Loucy (cell line): ENCODE data around the gene ZNF536.

Source experiments
- H2AFZ ChIP-seq: fragments of 200-600 bp; sonication (generic); 2 replicates; pipeline ENCODE4 v1.6.0; 2016; ENCODE audit warnings: antibody characterized with exemption, mild to moderate bottlenecking, low read length, moderate library complexity
- H3F3A ChIP-seq: fragments of 200-600 bp; 2 replicates; pipeline ENCODE4 v1.6.0; 2016; ENCODE audit warnings: antibody characterized with exemption, low read depth, mild to moderate bottlenecking
- H3K27me3 ChIP-seq: fragments of 200-600 bp; sonication (generic); 2 replicates; pipeline ENCODE4 v1.6.1; 2014; ENCODE audit warnings: low read length, mild to moderate bottlenecking; ENCODE audit not compliant: insufficient read depth, poor library complexity, severe bottlenecking
- H3K36me3 ChIP-seq: fragments of 200-600 bp; sonication (generic); 2 replicates; pipeline ENCODE4 v1.6.1; 2016; ENCODE audit warnings: low read length; ENCODE audit not compliant: insufficient read depth
- H3K4me1 ChIP-seq: fragments of 200-600 bp; sonication (generic); 2 replicates; pipeline ENCODE4 v1.5.1; 2014; ENCODE audit warnings: low read length, mild to moderate bottlenecking; ENCODE audit not compliant: insufficient read depth, poor library complexity, severe bottlenecking
- H3K4me2 ChIP-seq: fragments of 200-600 bp; sonication (generic); 2 replicates; pipeline ENCODE4 v1.6.0; 2014; ENCODE audit warnings: antibody characterized with exemption, low read length, low read depth, mild to moderate bottlenecking; ENCODE audit not compliant: poor library complexity, severe bottlenecking
- H3K4me3 ChIP-seq: fragments of 200-600 bp; sonication (generic); 2 replicates; pipeline ENCODE4 v1.5.1; 2014; ENCODE audit warnings: low read length, mild to moderate bottlenecking, mixed read lengths; ENCODE audit not compliant: poor library complexity, severe bottlenecking
- H3K79me2 ChIP-seq: fragments of 200-600 bp; sonication (generic); 2 replicates; pipeline ENCODE4 v1.6.1; 2014; ENCODE audit warnings: low read length; ENCODE audit not compliant: insufficient read depth
- H3K9ac ChIP-seq: fragments of 200-600 bp; sonication (generic); 2 replicates; pipeline ENCODE4 v1.6.0; 2014; ENCODE audit warnings: mild to moderate bottlenecking, low read depth, low read length, moderate library complexity; ENCODE audit not compliant: poor library complexity, severe bottlenecking
- H3K9me2 ChIP-seq: fragments of 200-600 bp; sonication (generic); replicated peaks from 2 replicates; pipeline ENCODE4 v1.6.1; 2016; ENCODE audit warnings: low read depth, low read length, mixed read lengths
- H3K9me3 ChIP-seq: fragments of 200-600 bp; sonication (generic); 2 replicates; pipeline ENCODE4 v1.6.1; 2014; ENCODE audit warnings: mild to moderate bottlenecking, antibody characterized with exemption, low read length, low read depth; ENCODE audit not compliant: insufficient read depth
- H4K20me1 ChIP-seq: fragments of 200-600 bp; sonication (generic); 2 replicates; pipeline ENCODE4 v1.6.0; 2014; ENCODE audit warnings: antibody characterized with exemption, low read length, mild to moderate bottlenecking; ENCODE audit not compliant: insufficient read depth, poor library complexity, severe bottlenecking
- EZH2phosphoT487 ChIP-seq: fragments of 200-600 bp; IDR thresholded peaks from 2 replicates; pipeline ENCODE4 v1.6.1; 2018; ENCODE audit warnings: antibody characterized with exemption, mild to moderate bottlenecking, moderate library complexity, borderline replicate concordance
- TF ChIP-seq, protein P1 (sequence below): fragments of 200-600 bp; sonication (generic); conservative IDR thresholded peaks from 2 replicates; pipeline ENCODE4 v1.5.1; 2014; ENCODE audit warnings: mild to moderate bottlenecking, antibody characterized with exemption, low read length

ZNF536 gene

DNA sequence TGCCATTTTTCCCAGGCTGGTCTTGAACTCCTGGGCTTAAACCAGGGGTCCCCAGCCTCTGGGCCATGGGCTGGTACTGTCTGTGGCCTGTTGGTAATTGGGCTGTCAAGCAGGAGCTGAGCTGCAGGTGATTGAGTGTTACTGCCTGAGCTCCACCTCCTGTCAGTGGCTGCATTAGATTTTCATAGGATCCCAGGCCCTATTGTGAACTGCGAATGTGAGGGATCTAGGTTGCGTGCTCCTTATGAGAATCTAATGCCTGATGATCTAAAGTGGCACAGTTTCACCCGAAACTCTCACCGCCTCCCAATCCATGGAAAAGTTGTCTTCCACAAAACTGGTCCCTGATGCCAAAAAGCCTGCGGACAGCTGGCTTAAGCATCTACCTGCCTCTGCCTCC, 16.6 kb upstream of the ZNF536 start:
- Histone ChIP-seq H3K9me2 (no peaks in the 10 kb centered on the region), H2AFZ (no peak overlapping the region), H3K9ac (no peak overlapping the region), H3K27me3 (no peaks in the 10 kb centered on the region), H3K4me3 (no peak overlapping the region), H3K4me2 (peak overlapping the region; percentile 40), H3K4me1 (peaks cover 61% of the 10 kb centered on the region), H3F3A (peaks cover 11% of the 10 kb centered on the region), H3K79me2 (no peaks in the 10 kb centered on the region), H3K36me3 (no peaks in the 10 kb centered on the region), H3K9me3 (no peaks in the 10 kb centered on the region), H4K20me1 (no peaks in the 10 kb centered on the region)
- TF ChIP-seq EZH2phosphoT487: no peak
- TF ChIP-seq, protein P1, sequence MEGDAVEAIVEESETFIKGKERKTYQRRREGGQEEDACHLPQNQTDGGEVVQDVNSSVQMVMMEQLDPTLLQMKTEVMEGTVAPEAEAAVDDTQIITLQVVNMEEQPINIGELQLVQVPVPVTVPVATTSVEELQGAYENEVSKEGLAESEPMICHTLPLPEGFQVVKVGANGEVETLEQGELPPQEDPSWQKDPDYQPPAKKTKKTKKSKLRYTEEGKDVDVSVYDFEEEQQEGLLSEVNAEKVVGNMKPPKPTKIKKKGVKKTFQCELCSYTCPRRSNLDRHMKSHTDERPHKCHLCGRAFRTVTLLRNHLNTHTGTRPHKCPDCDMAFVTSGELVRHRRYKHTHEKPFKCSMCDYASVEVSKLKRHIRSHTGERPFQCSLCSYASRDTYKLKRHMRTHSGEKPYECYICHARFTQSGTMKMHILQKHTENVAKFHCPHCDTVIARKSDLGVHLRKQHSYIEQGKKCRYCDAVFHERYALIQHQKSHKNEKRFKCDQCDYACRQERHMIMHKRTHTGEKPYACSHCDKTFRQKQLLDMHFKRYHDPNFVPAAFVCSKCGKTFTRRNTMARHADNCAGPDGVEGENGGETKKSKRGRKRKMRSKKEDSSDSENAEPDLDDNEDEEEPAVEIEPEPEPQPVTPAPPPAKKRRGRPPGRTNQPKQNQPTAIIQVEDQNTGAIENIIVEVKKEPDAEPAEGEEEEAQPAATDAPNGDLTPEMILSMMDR: no peak

DNA sequence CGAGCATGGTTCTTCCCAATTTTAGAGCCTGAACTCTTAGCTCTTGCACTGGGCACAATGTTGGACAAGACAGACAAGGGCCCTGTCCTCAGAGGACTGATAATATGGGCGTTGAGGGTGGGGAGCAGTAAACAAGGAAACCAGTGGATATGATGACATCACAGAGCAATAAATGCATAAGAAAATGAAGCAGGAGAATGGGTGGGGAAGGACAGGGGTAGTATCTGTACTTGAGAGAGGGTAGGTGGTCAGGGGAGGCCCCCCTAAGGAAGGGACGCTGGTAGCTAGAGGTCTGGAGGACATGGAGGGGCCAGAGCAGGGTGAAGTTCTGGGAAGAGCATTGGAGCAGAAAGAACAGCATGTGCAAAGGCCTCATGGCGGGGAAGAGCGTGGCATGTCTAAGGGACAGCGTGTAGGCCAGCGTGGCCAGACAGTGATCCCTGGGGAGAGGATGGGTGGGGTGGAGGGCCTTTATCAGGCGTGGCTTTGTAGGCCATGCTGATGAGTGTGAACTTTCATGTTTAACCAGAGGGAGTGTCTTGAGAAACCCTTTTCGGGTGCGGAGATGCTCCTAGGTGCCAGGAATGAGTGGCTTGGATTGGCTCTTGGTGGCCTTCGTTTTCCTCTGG, 15.1 kb upstream of the ZNF536 start:
- peaks cover 17% of the 10 kb centered on the region for H3F3A ChIP-seq
- no peak overlapping the region for H2AFZ ChIP-seq
- no peaks in the 10 kb centered on the region for H3K9me2 ChIP-seq
- no peaks in the 10 kb centered on the region for H3K27me3 ChIP-seq
- no peaks in the 10 kb centered on the region for H3K9me3 ChIP-seq
- H3K4me2 ChIP-seq: peak overlapping the region; percentile 40
- no peak overlapping the region for H3K4me3 ChIP-seq
- H3K9ac ChIP-seq: peak overlapping the region; percentile 4
- peaks cover 74% of the 10 kb centered on the region for H3K4me1 ChIP-seq
- H3K79me2 ChIP-seq: no peaks in the 10 kb centered on the region
- no peaks in the 10 kb centered on the region for H4K20me1 ChIP-seq
- TF ChIP-seq, protein P1: no peak
- TF ChIP-seq EZH2phosphoT487: no peak
- no peaks in the 10 kb centered on the region for H3K36me3 ChIP-seq

DNA sequence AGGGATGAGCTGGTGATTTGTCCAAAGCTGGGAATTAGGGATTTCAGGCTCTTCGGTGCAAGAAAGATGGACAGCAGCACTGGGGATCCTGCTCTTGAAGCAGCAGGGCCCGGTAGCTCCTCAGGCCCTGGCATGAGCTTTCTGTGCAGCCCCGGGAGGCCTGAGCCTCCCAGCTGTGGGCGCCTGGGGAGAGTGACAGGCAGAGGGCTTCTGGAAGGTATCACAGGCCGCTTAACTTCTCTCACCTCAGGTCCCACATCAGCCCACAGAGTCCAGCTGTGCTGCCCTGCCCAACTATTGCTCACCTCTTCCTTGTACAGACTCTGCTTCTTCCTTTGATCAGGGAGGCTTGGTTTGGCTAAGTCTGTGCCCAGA, 14.6 kb upstream of the ZNF536 start:
- H3K9ac ChIP-seq: no peak overlapping the region
- H3K4me3 ChIP-seq: no peak overlapping the region
- no peaks in the 10 kb centered on the region for H3K9me2 ChIP-seq
- TF ChIP-seq, protein P1: no peak
- no peak for TF ChIP-seq EZH2phosphoT487
- H3K79me2 ChIP-seq: no peaks in the 10 kb centered on the region
- H3K4me1 ChIP-seq: peaks cover 77% of the 10 kb centered on the region
- no peaks in the 10 kb centered on the region for H4K20me1 ChIP-seq
- no peak overlapping the region for H3K4me2 ChIP-seq
- H3K27me3 ChIP-seq: no peaks in the 10 kb centered on the region
- no peaks in the 10 kb centered on the region for H3K36me3 ChIP-seq
- H3K9me3 ChIP-seq: no peaks in the 10 kb centered on the region
- peaks cover 17% of the 10 kb centered on the region for H3F3A ChIP-seq
- H2AFZ ChIP-seq: no peak overlapping the region
